ENCODE results near the gene DND1.
"Not testable (repeated sequence)": the region's sequence is repeated elsewhere in the genome, so short reads cannot be mapped to it uniquely, and the experiment has no call there.

Gene DND1

DNA sequence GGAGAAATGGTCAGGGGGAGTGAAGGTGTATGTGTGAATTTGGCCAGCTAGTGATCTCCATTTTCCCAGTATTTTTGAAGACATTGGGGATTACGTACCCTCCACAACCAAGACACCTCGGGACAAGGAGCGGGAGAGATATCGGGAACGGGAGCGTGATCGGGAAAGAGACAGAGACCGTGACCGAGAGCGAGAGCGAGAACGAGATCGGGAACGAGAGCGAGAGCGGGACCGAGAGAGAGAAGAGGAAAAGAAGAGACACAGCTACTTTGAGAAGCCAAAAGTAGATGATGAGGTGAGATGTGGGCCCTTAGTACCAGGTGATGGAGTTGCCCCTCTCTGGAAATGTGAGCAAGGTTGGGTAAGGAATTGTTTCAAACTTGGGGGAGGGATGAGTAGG is 14.5 kb downstream of the DND1 start:
- TF ChIP-seq, protein P1, sequence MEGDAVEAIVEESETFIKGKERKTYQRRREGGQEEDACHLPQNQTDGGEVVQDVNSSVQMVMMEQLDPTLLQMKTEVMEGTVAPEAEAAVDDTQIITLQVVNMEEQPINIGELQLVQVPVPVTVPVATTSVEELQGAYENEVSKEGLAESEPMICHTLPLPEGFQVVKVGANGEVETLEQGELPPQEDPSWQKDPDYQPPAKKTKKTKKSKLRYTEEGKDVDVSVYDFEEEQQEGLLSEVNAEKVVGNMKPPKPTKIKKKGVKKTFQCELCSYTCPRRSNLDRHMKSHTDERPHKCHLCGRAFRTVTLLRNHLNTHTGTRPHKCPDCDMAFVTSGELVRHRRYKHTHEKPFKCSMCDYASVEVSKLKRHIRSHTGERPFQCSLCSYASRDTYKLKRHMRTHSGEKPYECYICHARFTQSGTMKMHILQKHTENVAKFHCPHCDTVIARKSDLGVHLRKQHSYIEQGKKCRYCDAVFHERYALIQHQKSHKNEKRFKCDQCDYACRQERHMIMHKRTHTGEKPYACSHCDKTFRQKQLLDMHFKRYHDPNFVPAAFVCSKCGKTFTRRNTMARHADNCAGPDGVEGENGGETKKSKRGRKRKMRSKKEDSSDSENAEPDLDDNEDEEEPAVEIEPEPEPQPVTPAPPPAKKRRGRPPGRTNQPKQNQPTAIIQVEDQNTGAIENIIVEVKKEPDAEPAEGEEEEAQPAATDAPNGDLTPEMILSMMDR (IDR thresholded peaks at IDR 0.05): no peak
- H3K4me3 Mint-ChIP-seq: no peak overlapping the region
- peaks cover 5% of the 10 kb centered on the region for H3K4me1 Mint-ChIP-seq
- no peak for DNase-seq
- H3K27me3 Mint-ChIP-seq (ENCODE audit: low read depth, poor library complexity): peaks cover 3% of the 10 kb centered on the region
- peaks cover 87% of the 10 kb centered on the region for H3K36me3 Mint-ChIP-seq (ENCODE audit: low read depth)
- no peaks in the 10 kb centered on the region for H3K9me3 Mint-ChIP-seq
- no peak overlapping the region for H3K27ac Mint-ChIP-seq

GRCh38 chr5:140647042-140647419 is 26.3 kb downstream of the DND1 start:
- Mint-ChIP-seq H3K9me3 (no peaks in the 10 kb centered on the region), H3K4me3 (peak overlapping the region; percentile 100), H3K27me3 (ENCODE audit: low read depth, poor library complexity) (peaks cover 4% of the 10 kb centered on the region), H3K36me3 (ENCODE audit: low read depth) (peaks cover 44% of the 10 kb centered on the region), H3K4me1 (peaks cover 36% of the 10 kb centered on the region), H3K27ac (peak overlapping the region; percentile 100)
- DNase-seq: no peak
- TF ChIP-seq, protein P1 (IDR thresholded peaks at IDR 0.05): no peak

DNA sequence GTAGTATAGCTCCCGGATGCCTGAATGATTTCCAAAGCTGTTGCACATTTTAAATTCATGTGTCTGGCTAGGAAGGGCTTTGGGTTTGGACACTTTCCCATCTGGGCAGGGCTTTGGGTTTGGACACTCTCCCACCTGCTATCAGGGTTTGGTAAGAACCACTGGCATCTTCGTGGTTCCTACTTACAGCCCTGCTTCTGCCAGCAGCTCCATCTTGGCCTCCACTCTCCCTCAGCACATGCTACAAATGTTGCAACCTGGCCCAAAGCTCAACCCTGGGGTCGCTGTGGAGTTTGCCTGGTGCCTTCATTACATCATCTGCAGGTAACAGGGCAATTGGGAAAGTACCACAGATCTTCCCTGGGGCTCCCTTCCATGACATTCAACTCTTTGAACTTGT is 30.7 kb downstream of the DND1 start:
- TF ChIP-seq, protein P1 (IDR thresholded peaks at IDR 0.05): no peak
- Mint-ChIP-seq H3K27ac (no peak overlapping the region), H3K4me3 (no peak overlapping the region), H3K36me3 (ENCODE audit: low read depth) (peaks cover 38% of the 10 kb centered on the region), H3K27me3 (ENCODE audit: low read depth, poor library complexity) (peaks cover 6% of the 10 kb centered on the region), H3K4me1 (peaks cover 47% of the 10 kb centered on the region), H3K9me3 (peaks cover 11% of the 10 kb centered on the region)
- DNase-seq: no peak

DNA sequence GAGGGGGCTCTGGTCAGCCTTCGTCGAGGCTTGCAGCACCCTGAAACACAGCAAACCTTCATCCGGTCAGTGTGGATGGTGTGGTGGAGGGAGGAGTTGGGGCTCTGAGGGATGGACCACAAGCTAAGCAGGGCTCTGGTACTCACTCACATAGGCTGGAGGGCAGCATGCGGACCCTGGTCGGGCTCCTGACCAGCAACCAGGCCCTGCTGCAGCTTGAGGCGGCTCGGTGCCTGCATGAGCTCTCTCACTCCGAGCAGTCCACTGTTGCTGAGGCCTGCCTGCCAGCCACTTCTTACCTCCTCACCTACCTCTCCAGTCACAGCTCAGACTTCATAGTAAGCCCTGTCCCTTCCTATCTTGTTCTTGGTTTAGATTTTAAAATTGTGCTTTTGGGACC is 31.7 kb downstream of the DND1 start:
- TF ChIP-seq, protein P1 (IDR thresholded peaks at IDR 0.05): no peak
- Mint-ChIP-seq H3K27me3 (ENCODE audit: low read depth, poor library complexity) (peaks cover 3% of the 10 kb centered on the region), H3K4me3 (no peak overlapping the region), H3K4me1 (peaks cover 42% of the 10 kb centered on the region), H3K36me3 (ENCODE audit: low read depth) (peaks cover 36% of the 10 kb centered on the region), H3K27ac (peak overlapping the region; percentile 19), H3K9me3 (peaks cover 11% of the 10 kb centered on the region)
- DNase-seq: no peak

DNA sequence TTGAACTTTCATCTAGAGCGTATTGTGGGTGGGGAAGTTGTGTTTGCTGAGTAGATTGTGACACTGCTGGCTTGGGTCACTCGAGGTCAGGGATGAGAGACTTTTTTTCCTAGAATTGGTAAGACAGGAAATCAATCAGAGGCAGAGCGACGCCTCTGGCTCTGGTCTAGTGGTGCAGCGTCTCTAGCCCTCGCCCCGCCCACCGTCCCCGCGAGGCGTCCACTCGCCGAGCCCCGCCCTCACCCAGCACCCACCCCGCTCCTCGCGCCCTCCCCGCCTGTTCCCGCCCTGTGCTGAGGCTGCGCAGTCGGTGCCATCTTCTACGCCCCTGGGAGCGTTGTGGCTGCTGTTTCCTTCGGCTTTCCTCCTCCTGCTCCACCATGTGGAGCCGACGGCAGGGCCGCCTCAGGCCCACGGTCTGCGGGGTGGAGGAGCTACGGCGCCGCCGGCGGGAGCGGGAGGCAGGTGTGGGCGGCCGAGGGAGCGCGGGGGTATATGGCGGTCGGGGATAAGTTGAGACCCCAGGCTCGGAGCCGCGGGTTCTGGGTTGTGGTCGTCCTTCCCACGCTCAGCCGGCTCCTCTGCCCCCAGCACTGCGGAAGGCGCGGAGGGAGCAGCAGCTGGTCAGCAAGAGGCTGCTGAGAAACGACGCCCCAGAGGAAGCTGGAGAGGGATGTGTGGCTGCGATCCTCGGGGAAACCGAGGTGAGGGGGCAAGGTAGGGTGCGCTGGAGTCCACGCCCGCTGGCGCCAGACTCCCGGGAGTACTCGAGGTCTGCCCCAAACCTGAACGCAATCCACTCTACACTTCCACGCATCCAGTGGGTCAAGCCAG is 34.0 kb downstream of the DND1 start, which contains the start of gene TMCO6:
Gene TMCO6 (plus strand): TSS at position 304 of the 834 bp plus-strand sequence. CDS start 77 bp downstream, at position 381.
- H3K9me3 Mint-ChIP-seq: peaks cover 11% of the 10 kb centered on the region
- H3K36me3 Mint-ChIP-seq (ENCODE audit: low read depth): peaks cover 24% of the 10 kb centered on the region
- TF ChIP-seq, protein P1 (IDR thresholded peaks at IDR 0.05): peak; percentile 44
- H3K4me1 Mint-ChIP-seq: peaks cover 28% of the 10 kb centered on the region
- peak within 1 kb of the TSS; percentile 77 for H3K27ac Mint-ChIP-seq
- peaks cover 3% of the 10 kb centered on the region for H3K27me3 Mint-ChIP-seq (ENCODE audit: low read depth, poor library complexity)
- DNase-seq: peak; percentile 98
- peak within 1 kb of the TSS; percentile 86 for H3K4me3 Mint-ChIP-seq

DNA sequence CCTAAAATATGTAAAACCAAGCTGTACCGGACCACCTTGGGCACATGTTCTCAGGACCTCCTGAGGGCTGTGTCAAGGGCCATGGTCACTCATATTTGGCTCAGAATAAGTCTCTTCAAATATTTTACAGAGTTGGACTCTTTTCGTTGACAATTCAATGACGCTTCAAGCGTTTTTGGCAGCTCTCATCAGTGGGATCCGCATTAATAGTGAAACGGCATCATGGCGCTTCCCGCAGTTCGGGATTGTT is 34.6 kb downstream of the DND1 start:
- not testable (repeated sequence) for H3K27me3 Mint-ChIP-seq (ENCODE audit: low read depth, poor library complexity); DNase-seq
- H3K36me3 Mint-ChIP-seq (ENCODE audit: low read depth): peaks cover 18% of the 10 kb centered on the region
- peak overlapping the region; percentile 77 for H3K27ac Mint-ChIP-seq
- peak overlapping the region; percentile 86 for H3K4me3 Mint-ChIP-seq
- peaks cover 28% of the 10 kb centered on the region for H3K4me1 Mint-ChIP-seq
- peaks cover 15% of the 10 kb centered on the region for H3K9me3 Mint-ChIP-seq
